Measurements from ENCODE around the gene USP7.

DNA sequence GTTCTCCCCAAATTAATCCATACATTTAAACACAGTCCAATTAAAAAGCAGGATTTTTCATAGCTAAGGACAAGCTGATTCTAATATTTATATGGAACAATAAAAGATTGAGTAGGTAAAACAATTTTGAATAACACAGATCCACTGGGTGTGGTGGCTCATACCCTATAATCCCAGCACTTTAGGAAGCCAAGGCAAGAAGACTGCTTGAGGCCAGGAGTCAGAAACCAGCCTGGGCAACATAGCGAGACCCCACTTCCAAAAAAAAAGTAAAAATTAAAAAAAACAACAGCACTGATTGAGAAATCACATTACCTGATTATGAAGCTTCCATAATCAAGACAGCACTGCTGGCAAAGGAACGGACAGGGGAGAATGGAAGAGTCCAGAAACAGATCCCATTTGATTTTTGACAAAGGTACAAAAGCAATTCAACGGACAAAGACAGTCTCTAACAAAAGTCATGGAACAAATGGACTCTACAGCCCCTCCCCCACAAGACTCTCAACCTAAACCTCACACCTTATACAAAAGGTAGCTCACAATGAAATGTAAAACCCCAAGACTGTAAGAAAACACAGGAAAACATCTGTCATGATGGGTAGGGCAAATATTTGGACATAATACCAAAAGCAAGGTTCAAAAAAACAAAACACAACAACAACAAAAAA, 17.9 kb downstream of the USP7 start:
- TF ChIP-seq, protein P1, sequence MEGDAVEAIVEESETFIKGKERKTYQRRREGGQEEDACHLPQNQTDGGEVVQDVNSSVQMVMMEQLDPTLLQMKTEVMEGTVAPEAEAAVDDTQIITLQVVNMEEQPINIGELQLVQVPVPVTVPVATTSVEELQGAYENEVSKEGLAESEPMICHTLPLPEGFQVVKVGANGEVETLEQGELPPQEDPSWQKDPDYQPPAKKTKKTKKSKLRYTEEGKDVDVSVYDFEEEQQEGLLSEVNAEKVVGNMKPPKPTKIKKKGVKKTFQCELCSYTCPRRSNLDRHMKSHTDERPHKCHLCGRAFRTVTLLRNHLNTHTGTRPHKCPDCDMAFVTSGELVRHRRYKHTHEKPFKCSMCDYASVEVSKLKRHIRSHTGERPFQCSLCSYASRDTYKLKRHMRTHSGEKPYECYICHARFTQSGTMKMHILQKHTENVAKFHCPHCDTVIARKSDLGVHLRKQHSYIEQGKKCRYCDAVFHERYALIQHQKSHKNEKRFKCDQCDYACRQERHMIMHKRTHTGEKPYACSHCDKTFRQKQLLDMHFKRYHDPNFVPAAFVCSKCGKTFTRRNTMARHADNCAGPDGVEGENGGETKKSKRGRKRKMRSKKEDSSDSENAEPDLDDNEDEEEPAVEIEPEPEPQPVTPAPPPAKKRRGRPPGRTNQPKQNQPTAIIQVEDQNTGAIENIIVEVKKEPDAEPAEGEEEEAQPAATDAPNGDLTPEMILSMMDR (IDR thresholded peaks at IDR 0.05), result no peak
- no peak for TF ChIP-seq POLR2A (IDR thresholded peaks at IDR 0.05)

All from esophagus squamous epithelium (tissue), 4 donors.